ENCODE results near the gene MRI1.

MRI1 gene

GRCh38 chr19:13794757-13795589 lies 30.7 kb downstream of the MRI1 start, which contains the start of gene ZSWIM4:
TSS of gene ZSWIM4 (plus strand) at chr19:13795443. CDS start at chr19:13795649, 206 bp downstream.
- DNase-seq = peak; percentile 100

- no peak for DNase-seq
Observed at GRCh38 chr19:13795595-13796300, 31.4 kb downstream of the MRI1 start.

- DNase-seq = peak; percentile 92
Observed at GRCh38 chr19:13796301-13797057, 32.2 kb downstream of the MRI1 start.

GRCh38 chr19:13797058-13797440 lies 32.7 kb downstream of the MRI1 start:
- no peak for DNase-seq

GRCh38 chr19:13797870-13798269 lies 33.5 kb downstream of the MRI1 start:
- peak; percentile 29 for DNase-seq

- no peak for DNase-seq
Observed at GRCh38 chr19:13799669-13800068, 35.3 kb downstream of the MRI1 start.

GRCh38 chr19:13803038-13803437 lies 38.7 kb downstream of the MRI1 start:
- no peak for DNase-seq

- DNase-seq = no peak
Observed at GRCh38 chr19:13804830-13805683, 40.7 kb downstream of the MRI1 start.

GRCh38 chr19:13806728-13807127 lies 42.4 kb downstream of the MRI1 start:
- no peak for DNase-seq

- DNase-seq = no peak
Observed at GRCh38 chr19:13807421-13808021, 43.2 kb downstream of the MRI1 start.

GRCh38 chr19:13808856-13809255 lies 44.5 kb downstream of the MRI1 start:
- no peak for DNase-seq

- no peak for DNase-seq
Observed at GRCh38 chr19:13812544-13812943, 48.2 kb downstream of the MRI1 start.

- no peak for DNase-seq
Observed at GRCh38 chr19:13813147-13813546, 48.8 kb downstream of the MRI1 start.

- no peak for DNase-seq
Observed at GRCh38 chr19:13814550-13814949, 50.2 kb downstream of the MRI1 start.

- no peak for DNase-seq
Observed at GRCh38 chr19:13817018-13817614, 52.8 kb downstream of the MRI1 start.

- DNase-seq = no peak
Observed at GRCh38 chr19:13817615-13818371, 53.5 kb downstream of the MRI1 start.

- no peak for DNase-seq
Observed at GRCh38 chr19:13819238-13819637, 54.9 kb downstream of the MRI1 start.

GRCh38 chr19:13821292-13821691 lies 57.0 kb downstream of the MRI1 start:
- no peak for DNase-seq

GRCh38 chr19:13823256-13823655 lies 58.9 kb downstream of the MRI1 start:
- DNase-seq = no peak

Measured in fibroblast of skin of back (primary cell).